ENCODE data around the gene DSC1.
A peak's percentile ranks its signal among the peaks of the same experiment; 100 is the strongest.
"Not testable (repeated sequence)": the region's sequence is repeated elsewhere in the genome, so short reads cannot be mapped to it uniquely, and the experiment has no call there.

DSC1 gene, protein sequence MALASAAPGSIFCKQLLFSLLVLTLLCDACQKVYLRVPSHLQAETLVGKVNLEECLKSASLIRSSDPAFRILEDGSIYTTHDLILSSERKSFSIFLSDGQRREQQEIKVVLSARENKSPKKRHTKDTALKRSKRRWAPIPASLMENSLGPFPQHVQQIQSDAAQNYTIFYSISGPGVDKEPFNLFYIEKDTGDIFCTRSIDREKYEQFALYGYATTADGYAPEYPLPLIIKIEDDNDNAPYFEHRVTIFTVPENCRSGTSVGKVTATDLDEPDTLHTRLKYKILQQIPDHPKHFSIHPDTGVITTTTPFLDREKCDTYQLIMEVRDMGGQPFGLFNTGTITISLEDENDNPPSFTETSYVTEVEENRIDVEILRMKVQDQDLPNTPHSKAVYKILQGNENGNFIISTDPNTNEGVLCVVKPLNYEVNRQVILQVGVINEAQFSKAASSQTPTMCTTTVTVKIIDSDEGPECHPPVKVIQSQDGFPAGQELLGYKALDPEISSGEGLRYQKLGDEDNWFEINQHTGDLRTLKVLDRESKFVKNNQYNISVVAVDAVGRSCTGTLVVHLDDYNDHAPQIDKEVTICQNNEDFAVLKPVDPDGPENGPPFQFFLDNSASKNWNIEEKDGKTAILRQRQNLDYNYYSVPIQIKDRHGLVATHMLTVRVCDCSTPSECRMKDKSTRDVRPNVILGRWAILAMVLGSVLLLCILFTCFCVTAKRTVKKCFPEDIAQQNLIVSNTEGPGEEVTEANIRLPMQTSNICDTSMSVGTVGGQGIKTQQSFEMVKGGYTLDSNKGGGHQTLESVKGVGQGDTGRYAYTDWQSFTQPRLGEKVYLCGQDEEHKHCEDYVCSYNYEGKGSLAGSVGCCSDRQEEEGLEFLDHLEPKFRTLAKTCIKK

DNA sequence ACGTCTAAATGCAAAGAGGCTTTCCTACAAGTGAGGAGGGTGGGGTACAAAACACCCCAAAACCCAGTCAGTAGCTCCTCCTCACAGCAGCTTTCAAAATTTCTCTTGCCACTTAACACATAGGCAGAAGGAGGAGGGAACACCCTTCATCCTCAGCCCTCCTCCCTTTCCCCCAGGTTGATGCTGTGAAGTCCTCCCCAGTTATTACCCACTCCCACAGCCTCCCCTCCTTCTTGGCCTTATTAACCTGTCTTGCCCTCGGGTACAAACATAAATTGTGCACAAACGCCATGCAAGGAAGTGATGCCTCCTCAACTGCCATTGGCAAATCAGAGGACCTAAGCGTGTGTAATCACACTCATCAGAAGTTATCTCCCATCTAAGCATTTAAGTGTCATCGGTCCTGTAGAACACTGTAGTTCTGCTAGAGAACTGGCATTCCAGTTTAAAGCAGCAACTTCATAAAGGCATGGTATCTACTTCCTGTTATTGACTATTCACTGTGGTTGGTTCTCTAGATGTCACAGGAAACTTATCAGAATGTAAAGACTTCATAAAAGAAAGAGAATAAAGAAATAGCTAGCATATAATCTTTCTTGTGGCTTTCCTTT, at the start of gene DSC1:
DSC1 (minus strand) TSS at position 32 of the 611 bp plus-strand sequence. CDS start 262 bp downstream, outside the sequence.
- no peak for DNase-seq

DNA sequence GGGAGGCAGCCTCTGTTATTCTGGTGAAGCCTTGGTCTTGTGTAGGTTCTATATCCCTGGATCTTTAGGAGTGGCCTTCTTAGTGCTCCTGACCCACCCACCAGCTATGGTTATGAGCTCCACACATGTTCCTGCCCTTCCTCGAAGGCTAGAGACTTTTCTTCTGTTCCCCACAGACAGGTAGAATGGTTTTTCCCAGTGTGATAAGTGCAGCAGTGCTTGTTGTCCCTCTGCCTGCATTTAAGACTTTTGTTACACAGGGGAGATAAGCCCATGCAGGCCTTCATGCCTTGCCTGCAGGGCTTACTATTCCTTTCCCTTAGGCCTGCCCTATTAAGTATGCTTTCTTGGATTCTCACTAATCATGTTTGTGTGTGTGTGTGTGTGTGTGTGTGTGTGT, 48.4 kb upstream of the DSC1 start:
- no peak for DNase-seq

DNA sequence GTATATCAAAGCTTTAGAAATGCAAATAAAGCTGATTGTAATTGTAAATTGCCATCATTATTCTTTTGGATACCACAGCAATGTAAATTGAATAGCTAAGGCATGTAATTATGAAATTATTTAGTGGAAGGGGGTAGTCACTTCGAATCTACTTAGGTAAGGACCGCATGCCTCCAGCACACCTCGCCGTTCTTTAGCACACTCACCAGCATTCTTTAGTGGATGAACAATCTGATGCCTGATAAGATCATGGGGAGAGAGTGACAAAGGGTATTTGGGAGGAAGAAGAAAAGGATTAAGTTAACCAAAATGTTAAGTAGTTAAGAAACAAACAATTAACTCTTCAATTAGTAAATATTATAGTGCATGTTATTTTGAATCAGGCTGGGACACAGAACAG, 46.4 kb upstream of the DSC1 start:
- DNase-seq: no peak

DNA sequence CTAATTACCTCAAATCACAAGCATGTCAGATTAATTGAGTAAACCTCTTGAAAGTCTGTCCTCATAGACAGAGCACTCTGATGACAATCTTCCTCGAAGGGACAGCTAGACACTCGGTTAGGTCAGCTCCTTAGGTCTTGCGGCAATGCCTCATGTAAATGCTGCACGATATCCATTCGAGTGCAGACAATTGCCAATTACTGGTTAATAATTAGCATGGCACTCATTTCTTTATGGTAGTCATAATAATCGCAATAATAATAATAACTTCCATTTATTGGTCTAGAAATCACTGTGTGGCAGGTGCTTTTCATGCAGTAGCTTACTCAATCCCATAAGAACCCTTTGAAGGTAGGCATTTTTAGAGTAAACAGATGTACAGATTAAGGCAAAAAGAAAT, 44.7 kb upstream of the DSC1 start:
- DNase-seq: no peak

DNA sequence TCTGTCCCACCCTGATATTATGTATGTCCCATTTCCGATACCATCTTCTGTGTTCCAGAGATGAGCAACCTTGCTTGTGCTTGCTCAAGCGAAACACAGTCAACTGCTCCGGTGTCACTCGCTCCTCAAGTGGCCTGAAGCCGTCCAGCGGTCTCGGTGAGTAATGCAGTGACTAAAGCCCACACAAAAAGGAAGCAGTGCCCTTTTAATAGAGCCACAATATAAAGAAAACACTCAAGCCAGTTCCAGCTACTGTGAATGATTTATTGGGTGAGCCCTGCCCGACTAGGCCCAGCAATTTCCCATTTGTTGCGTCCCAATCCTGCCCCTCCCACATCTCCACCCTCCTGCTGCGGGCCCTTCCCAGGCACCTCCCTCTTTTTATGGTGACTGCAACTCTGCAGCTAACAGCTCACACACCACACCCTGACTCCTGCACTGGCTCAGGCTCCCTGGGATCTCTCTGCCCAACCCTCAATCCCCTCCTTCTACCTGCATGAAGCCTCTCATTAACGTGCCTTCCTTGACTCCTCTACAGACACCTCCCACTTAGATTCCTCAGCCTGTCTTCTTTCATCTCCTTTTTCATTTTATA, 44.2 kb upstream of the DSC1 start:
- peak; percentile 43 for DNase-seq

GRCh38 chr18:31206071-31206470, 43.4 kb upstream of the DSC1 start:
- no peak for DNase-seq

DNA sequence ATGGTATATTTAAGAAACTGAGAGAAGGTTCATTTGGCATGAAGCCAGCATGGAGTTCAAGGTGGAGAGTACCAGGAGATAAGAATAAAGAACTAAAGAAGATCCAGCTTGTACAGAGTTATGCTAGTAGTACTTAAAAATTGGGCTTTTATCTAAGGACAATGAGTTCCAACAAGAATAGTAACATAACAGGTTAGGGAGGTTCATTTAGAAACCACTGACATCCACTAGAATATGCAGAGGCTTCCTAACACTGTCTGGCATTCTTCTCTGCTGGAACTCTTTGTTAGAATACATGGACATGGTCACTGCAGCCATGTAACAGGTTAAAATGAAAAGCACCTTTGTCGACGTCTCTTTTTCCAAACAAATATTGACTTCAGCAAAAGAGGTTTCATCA, 42.6 kb upstream of the DSC1 start:
- DNase-seq: no peak

- DNase-seq: no peak
Observed at GRCh38 chr18:31204833-31205232, 42.2 kb upstream of the DSC1 start.

DNA sequence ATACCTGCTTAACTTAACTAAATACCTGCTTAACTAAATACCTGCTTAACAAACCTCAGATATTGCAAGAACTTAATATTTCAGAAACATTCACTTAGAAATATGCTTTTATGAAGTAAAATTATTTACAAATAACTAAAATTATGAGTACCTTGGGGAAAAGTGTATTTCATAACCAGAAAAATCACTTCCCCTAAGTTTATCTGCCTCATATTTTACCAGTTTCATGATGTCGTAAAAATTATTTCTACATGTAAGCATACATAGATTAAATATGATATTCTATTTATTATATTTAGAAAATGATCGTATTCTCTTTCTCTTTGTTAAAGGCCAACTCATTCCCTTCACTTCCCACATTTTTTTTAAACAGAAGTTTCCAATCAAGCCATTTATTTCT, 41.5 kb upstream of the DSC1 start:
- no peak for DNase-seq

GRCh38 chr18:31203794-31204148, 41.1 kb upstream of the DSC1 start:
- DNase-seq: no peak

GRCh38 chr18:31203096-31203793, 40.6 kb upstream of the DSC1 start:
- DNase-seq: no peak

DNA sequence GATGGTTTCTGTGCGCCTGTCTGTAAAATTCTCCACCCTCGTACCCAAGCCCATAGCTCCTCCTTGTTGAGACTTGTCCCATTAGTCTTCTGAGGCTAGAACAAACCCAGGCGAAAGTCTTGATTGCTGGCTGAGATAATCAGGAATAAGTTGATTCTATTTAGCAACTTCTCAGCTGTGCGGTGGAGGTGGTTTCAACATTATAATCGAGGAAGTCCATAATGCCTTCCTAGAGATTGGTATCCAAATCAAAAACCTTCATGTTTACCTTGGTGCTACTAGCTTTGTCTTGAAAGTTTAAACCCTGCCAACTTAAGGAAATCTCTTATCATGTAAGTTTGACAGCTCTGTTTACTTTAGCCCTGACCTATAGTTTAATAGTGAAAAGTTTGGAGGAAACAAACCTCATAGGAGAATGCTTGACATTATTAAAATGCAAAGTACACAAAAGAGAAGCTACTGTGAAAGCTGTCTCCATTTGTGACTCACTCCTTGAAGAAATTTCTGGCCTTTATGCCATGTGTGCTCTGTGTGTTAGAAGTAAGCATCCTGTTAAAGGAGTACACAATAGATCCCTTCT, 36.6 kb upstream of the DSC1 start:
- no peak for DNase-seq

- no peak for DNase-seq
Observed at GRCh38 chr18:31197676-31198075, 35.0 kb upstream of the DSC1 start.

DNA sequence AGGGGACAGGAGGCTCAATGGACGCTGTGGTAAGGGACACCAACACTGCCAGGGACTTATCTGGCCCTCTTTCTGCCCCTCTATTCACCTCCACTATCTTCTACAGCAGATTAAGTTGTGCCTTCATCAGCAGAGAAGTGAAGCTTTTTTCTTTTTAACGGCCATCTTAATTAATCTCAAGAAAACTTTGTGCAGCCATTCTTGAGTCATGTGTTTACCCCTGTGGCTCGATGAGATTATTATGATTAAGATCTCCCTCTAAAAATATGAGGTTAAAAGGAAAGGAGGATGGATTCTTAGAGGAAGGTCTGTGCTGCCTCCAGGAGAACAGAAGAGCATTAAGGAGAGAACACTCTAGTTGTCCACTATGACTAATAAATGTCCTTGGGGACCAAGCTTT, 32.4 kb upstream of the DSC1 start:
- no peak for DNase-seq

DNA sequence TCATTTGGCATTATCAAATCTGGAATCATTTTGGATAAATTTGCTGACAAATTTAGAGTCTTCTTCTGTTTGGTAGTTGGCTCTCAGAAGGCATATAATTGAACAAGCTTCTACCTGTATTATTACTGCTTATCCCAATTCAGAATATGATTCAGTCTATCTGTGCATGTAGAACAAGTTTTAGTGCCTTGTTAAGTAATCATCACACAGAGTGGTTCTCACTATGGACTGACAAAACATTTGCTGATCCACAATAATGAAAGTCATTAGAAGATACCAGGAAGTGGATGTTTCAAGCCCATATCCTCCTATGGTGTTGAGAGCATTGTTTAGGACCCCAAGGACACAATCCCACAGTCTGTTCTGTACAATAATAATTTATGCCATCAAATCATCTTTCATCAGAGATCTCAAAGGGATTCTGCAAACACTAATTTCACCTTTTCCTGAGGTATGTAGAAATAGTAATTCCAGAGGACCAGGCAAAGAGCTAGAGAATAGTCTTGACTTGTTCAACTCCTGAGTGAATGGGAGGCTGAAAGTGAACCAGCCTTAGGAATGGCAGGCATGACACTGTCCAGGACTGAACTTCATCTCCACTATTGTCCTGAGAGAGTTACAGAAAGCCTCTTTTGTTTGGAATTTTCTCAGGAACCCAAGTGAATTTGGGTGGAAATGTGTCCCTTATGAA, 29.6 kb upstream of the DSC1 start:
- DNase-seq: no peak

- no peak for DNase-seq
Observed at GRCh38 chr18:31190919-31191318, 28.3 kb upstream of the DSC1 start.

- DNase-seq: no peak
Observed at GRCh38 chr18:31189757-31190156, 27.1 kb upstream of the DSC1 start.

DNA sequence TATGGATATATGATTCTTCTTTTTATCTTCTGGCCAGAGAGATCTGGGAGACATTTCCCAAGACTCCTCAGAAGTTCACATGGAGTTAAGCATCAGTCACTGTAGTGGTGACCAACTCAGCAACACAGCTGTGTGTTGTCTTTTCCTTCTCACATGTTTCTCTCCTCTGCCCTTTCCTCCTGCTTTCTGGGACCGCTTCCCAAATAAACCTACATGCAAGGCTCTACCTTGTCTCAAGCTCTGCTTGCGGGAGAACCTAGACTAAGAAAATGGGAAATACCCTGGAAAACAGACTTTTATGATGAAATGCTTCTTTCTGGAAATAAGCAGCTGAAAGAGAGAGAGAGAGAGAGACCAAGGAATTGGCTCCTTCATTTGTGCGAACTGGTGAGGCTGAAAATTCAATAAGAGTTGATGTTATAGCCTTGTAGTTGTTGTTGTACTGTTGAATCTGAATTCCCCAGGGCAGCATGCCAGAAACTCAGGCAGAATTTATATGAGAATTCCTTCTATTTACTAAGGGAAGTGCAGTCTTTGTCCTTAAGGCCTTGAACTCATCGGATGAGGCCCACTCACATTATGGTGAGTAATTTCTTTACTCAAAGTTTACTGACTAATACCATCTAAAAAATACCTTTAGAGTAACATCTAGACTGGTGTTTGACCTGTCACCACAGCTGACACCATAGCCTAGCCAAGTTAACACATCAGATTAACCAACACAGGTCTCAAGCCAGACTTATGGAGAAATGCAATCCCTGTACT, 22.7 kb upstream of the DSC1 start:
- no peak for DNase-seq

GRCh38 chr18:31183302-31183701, 20.6 kb upstream of the DSC1 start:
- no peak for DNase-seq

DNA sequence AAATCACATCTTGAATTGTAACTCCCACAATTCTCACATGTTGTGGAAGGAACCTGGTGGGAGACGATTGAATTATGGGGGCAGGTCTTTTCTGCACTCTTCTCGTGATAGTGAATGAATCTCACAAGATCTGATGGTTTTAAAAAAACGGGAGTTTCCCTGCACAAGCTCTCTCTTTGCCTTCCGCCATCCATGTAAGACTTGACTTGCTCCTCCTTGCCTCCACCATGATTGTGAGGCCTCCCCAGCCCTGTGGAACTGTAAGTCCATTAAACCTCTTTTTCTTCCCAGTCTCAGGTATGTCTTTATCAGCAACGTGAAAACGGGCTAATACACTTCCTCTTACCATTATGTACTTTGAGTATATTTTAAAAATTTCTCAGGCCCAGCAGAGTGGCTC, 14.7 kb upstream of the DSC1 start:
- not testable (repeated sequence) for DNase-seq

DNA sequence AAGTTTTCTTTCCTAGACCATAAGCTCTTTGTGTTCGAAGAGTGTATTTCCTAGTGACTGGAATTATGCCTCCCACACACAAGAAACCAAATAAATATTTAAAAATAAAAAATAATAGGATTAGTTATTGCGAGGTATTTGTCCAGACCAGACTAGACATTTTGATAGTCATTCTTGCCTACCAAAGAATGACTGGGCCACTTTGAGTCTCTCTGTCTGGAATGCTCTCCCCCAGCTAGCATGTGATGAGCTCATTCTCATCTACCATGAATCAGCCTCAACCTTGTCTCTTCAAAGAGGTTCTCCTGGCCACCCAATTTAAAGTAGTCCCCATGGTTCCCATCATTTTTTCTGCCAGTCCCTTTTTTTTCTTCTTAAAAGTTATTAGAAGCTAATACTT, 13.9 kb upstream of the DSC1 start:
- no peak for DNase-seq
